COR-L47 (cell line): ENCODE data around the gene DTNA.
A peak's percentile ranks its signal among the peaks of the same experiment; 100 is the strongest.
"Not testable (repeated sequence)": the region's sequence is repeated elsewhere in the genome, so short reads cannot be mapped to it uniquely, and the experiment has no call there.

Experiments
- DNase-seq: peaks from one replicate; lab custom pipeline; 2025; lab: John Stamatoyannopoulos, UW

The DTNA gene

GRCh38 chr18:34709750-34710441, at the start of gene DTNA:
Gene DTNA, plus strand, starts transcription at chr18:34710298. Its CDS starts 45,679 bp downstream, at chr18:34755977.
- DNase-seq, result peak; percentile 70

- DNase-seq, result no peak
Measured at GRCh38 chr18:34660572-34660971, 49.5 kb upstream of the DTNA start.

GRCh38 chr18:34661464-34662087, 48.5 kb upstream of the DTNA start:
- DNase-seq, result peak; percentile 54

GRCh38 chr18:34676816-34677574, 33.1 kb upstream of the DTNA start:
- DNase-seq, result no peak

- DNase-seq, result not testable (repeated sequence)
Measured at GRCh38 chr18:34689750-34690149, 20.3 kb upstream of the DTNA start.

GRCh38 chr18:34691614-34692013, 18.5 kb upstream of the DTNA start:
- no peak for DNase-seq

GRCh38 chr18:34694591-34695165, 15.4 kb upstream of the DTNA start:
- DNase-seq, result no peak

- DNase-seq, result peak; percentile 63
Measured at GRCh38 chr18:34695310-34695709, 14.8 kb upstream of the DTNA start.

GRCh38 chr18:34696671-34697070, 13.4 kb upstream of the DTNA start:
- DNase-seq, result no peak

GRCh38 chr18:34697233-34697632, 12.9 kb upstream of the DTNA start:
- no peak for DNase-seq

- no peak for DNase-seq
Measured at GRCh38 chr18:34697891-34698290, 12.2 kb upstream of the DTNA start.

- no peak for DNase-seq
Measured at GRCh38 chr18:34701911-34702310, 8.2 kb upstream of the DTNA start.

- DNase-seq, result no peak
Measured at GRCh38 chr18:34702814-34703213, 7.3 kb upstream of the DTNA start.

- no peak for DNase-seq
Measured at GRCh38 chr18:34704074-34704473, 6.0 kb upstream of the DTNA start.

- DNase-seq, result no peak
Measured at GRCh38 chr18:34704823-34705222, 5.3 kb upstream of the DTNA start.

GRCh38 chr18:34707670-34708069, 2.4 kb upstream of the DTNA start:
- DNase-seq, result peak; percentile 82

GRCh38 chr18:34709104-34709503, 994 bp upstream of the DTNA start:
- DNase-seq, result no peak

- no peak for DNase-seq
Measured at GRCh38 chr18:34710458-34710914, 388 bp downstream of the DTNA start.

GRCh38 chr18:34710934-34711333, 836 bp downstream of the DTNA start:
- DNase-seq, result peak; percentile 76

- not testable (repeated sequence) for DNase-seq
Measured at GRCh38 chr18:34716111-34716510, 6.0 kb downstream of the DTNA start.

- no peak for DNase-seq
Measured at GRCh38 chr18:34718610-34719009, 8.5 kb downstream of the DTNA start.

GRCh38 chr18:34720220-34720619, 10.1 kb downstream of the DTNA start:
- DNase-seq, result no peak

- DNase-seq, result no peak
Measured at GRCh38 chr18:34723143-34723542, 13.0 kb downstream of the DTNA start.
